NCI-H1930 (cell line): ENCODE data around the gene PRRG4.
"Not testable (repeated sequence)": the region's sequence is repeated elsewhere in the genome, so short reads cannot be mapped to it uniquely, and the experiment has no call there.

ENCODE experiments used
- DNase-seq, 2 experiments: peaks; one replicate each; lab custom pipeline; 2025; lab: John Stamatoyannopoulos, UW

The PRRG4 gene

DNA sequence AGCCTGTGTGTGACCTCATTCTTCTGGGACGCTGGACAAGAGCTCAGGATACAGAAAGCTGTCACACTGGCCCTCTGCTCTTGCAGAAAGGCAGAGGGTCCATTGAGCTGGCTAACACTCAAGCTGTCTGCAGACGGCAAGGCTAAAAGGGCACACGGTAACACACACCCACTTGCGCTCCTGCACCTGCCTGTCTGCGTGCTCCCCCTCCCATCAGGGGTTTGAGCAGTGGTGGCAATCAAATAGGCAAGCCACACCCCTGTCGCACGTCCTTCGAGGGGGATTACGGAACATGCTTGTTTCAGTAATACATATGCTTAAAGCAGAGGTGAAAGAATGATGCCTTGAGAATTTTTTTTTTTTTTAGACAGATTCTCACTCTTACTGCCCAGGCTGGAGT, 55.8 kb downstream of the PRRG4 start:
- no peak for DNase-seq

DNA sequence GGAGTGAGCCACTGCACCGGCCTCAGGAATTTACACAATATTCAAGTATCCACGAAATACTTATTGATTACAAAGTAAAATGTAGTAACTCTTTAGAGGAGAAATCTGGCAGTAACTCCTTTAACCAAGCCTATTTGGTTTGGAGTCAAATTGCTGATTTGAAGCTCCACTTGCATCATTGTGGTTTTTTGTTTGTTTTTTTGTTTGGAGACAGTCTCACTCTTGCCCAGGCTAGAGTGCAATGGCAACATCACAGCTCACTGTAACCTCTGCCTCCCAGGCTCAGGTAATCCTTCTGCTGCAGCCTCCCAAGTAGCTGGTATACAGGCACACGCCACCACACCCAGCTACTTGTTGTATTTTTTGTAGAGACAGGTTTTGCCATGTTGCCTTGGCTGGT, 56.5 kb downstream of the PRRG4 start:
- DNase-seq: no peak

DNA sequence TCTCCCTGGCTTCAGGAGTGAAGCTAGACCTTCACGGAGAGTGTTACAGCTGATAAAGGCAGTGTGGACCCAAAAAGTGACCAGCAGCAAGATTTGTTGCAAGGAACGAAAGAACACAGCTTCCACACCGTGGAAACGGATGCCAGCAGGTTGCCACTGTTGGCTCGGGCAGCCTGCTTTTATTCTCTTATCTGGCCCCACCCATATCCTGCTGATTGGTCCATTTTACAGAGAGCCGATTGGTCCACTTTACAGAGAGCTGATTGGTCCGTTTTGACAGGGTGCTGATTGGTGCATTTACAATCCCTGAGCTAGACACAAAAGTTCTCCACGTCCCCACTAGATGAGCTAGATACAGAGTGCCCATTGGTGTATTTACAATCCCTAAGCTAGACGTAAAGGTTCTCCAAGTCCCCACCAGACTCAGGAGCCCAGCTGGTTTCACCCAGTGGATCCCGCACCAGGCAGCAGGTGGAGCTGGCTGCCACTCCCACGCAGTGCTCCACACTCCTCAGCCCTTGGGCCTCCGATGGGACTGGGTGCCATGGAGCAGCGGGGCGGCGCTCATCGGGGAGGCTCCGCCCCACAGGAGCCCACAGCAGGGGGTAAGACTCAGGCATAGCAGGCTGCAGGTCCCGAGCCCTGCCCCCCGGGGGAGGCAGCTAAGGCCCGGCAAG, 58.1 kb downstream of the PRRG4 start:
- DNase-seq: not testable (repeated sequence)

DNA sequence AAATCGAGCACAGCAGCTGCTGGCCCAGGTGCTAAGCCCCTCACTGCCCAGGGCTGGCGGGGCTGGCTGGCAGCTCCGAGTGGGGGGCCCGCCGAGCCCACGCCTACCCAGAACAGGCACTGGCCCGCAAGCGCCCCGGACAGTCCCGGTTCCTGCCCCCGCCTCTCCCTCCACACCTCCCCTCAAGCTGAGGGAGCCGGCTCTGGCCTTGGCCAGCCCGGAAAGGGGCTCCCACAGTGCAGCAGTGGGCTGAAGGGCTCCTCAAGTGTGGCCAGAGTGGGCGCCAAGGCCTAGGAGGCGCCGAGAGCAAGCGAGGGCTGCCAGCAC, 58.6 kb downstream of the PRRG4 start:
- not testable (repeated sequence) for DNase-seq

DNA sequence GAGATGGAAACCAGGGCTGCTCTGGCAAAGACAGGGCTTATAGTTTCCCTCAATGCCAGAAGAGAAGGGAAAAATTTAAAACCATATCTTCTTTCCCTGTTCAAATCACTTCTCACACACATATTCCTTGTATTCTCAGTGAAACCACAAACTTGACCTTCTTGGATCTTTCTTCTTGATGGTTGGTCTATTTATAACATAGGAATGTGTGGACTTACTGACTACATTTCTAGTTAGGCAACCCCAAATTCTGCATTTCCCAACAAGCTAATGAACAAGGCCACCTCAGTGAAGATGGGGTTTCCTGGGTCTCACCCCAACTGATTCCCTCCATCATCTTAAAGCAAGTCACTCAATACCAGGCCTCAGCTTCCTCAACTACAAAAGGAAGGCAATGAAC, 59.1 kb downstream of the PRRG4 start:
- no peak for DNase-seq

DNA sequence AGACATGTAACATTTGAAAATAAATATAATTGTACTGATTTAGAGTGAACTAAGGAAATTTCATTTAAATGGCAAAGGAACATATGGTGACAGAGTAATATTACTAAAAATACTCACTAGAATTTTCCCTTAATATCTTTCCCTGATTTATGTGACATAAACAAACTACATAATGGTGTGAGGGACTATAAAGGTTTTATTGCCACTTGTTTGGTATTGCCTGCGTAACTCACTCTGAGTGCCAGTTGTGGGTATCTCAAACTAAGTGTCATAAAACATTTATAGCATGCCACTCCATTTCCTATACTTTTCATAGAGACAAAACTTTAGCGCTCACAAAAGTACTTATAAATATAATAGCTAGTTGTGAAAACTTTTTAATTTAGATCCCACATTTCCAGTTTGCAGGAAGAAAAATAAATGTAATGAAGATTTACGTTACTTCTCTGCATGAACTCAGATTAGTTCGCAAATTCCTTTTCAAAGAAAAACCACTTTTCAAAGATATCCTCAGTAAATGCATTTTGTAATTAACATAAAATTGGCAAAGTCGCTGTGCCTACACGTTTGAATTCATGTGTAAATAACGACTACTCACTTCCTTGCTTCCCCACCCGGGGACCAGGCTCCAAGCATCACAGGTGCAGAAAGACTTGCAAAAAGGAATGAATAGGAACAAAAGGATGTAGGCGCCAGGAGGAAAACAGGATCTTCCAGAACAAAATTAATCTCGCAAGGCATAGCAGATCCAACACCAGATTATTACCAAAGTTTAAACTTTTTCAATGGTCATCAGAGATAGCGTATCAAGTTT, 61.3 kb downstream of the PRRG4 start:
- peak; percentile 86 to 94 for DNase-seq

DNA sequence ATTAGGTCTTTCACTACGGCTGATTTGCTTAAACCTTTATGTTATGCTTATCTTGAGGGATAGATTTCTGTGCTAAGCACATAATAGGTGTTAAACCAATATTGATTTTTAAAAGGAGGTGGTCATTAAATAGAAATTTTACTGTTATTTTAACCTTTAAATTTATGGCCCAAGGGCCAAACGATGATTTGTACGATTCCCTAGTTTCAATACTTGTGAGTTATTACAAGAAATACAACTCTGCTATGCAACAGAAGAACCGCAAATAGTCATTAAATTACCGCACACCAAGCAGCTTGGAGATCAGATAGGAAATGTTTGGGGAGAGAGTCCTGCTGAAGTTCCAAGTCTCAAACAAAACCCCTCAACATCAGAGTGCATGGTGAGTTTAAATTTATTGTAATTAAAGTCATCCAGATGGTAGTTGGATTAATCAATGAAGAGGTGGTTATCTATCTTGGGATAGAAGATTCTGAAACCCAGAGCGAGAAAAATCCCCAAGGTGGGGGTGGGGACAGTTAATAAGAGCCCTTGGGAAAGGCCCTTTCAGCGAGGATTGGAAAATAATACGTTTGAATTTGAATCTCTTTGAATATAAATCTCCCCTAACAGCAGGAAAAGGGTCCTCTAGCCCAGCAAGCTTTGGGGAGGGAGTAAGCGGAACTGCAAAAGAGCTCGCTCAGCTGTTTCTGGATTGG, 62.1 kb downstream of the PRRG4 start:
- peak; percentile 71 to 82 for DNase-seq

DNA sequence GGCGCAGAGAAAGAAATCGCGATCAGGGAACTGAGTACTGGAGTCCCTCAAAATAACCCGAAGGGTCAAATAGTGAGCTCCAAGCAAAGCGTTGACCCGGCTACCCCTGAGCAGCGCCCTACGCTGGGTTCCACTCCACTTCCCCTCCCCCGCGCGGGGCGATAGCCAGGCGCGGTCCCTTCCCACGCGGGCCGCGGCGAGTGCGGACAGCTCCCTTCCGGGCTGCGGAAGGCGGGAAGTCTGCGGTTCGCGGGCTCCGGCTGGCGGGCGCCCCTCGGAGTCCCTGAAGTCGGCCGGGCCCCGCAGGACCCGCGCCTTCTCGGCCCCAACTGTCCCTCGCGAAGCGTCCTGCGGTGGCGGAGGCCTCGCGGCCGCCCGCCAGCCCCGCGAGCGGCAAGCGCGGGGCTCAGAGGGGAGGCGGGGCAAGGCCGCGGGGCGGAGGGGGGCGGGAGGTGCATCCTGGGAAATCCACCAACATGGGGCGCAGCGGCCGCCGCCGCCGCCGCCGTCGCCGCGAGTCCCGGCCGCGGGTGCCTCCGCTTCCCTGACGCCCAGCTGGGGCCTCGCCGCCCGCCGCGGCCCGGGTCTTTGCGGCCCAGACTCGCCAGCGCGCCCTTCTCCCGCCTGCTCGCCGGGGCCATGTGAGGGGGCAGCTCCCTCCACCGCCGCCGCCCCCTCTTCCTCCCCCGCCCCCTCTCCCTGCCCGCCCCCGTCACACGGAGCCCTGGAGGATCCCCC, 62.8 kb downstream of the PRRG4 start, which contains the start of gene QSER1:
Gene QSER1 (plus strand): TSS at position 457 of the 738 bp plus-strand sequence. CDS start 315 bp downstream, outside the sequence.
- peak; percentile 75 to 84 for DNase-seq

DNA sequence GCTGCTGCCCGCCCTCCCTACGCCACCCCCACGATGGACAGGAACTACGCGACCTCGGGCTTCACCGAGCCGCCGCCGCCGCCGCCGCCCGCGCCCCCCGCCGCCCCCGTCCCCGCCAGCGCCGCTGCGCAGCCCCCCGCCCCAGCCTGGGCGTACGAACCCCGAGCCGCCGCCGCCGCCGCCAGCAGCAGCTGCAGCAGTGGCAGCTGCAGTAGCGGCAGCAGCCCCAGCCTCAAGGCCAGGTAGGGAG, 63.3 kb downstream of the PRRG4 start:
- no peak for DNase-seq

DNA sequence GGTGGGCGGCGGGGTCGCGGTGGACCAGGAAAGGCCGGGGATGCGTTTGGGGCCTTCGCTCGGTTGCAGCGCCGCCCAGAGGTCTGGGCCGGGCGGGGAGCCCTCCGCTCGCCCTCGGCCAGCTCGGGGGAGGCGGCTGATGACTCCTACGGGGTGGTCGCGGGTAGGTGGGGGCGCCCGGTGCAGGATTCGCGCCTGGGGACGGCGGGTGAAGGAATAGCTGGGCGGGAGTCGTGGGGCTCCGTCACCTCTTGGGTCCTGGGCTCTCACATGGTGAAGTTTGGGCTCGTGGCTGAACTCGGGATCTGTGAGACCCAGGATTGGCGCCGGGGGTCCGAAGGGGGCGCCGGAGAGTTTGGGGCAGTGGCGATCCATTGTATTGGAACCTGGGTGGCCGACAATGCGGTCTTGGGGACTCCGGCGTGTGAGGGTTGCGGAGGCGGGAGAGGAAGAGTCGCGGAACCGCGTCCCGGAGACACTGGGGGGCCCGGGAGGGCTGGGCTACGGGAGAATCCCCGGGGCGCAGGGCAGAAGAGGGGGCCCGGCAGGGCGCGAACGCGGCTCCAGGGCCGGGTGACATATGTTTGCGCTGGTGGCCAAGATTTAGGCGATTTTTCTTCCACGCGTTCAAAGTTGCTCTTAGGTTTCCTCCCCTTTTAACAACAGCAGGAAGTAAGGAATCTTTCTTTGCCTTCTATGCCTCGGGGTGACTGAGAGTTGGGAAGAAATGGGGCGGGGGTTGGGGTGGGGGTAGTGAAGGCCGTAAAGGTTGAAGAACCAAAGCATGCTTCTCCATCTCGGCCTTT, 63.8 kb downstream of the PRRG4 start:
- peak; percentile 45 to 74 for DNase-seq

DNA sequence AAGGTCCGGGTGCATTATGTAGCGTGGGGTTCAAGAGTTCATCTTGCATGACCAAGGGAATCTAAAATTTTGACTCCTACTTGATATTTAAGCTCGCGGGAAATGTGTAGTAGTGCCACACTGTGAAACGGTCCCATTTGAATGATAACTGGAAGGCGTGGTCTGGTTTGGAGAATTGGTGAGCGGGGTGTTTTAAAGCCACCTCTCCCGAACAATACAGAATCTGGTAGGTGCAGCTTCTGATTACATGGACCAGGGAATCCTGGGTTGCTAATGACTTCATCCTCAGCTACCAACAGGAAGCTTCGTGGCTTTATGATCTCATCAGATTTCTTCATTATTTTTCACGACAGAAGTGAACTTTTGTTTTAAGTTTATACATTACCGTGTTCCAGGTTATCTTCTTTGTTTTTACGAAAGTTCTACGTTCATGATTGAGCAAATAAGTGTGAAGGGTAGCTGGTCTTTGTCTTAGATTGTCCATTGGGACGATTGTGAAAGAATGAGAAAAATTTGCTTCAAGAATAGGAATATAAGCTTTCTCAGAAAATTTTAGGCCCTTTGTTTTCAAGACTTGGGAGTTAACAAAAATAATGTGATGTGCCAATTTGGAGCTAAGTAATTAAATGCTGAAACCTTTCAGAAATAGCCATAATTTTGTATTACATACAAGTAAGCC, 64.6 kb downstream of the PRRG4 start:
- peak; percentile 57 to 63 for DNase-seq

DNA sequence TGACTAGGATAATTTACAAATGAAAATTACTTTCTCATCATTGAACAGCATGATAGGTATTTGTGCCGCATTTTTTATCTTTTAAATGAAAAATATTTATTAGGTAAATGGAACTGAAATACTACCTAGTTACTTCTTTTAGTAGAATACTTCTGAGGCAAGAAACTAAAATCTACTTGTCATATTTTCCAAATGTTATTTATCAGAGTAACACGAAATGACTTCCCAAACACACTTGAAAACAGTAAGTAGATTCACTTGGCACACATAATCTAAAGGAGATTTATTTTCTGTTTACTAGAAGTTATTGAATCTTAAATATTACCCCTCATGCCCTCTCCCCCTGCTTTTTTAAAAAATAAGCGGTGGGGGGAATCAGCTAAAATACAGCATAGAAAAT, 65.2 kb downstream of the PRRG4 start:
- DNase-seq: no peak

DNA sequence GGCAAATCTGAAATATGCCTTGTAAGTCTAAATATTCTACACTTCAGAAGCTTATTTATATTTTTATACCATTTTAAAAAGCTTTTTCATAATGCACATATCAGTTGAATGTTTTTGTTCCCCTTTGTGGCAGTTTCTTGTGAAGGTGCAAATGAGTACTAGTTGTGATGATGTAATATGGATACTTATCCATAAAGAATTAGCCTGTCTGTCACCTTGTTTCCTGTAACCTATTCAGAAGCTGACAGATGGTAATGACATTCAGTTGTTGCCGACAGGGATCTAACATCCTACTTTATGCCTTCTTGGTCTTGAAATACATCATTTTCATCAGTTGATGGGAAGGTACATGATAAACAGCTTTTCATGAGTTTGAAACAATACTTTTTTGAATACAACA, 65.7 kb downstream of the PRRG4 start:
- no peak for DNase-seq

DNA sequence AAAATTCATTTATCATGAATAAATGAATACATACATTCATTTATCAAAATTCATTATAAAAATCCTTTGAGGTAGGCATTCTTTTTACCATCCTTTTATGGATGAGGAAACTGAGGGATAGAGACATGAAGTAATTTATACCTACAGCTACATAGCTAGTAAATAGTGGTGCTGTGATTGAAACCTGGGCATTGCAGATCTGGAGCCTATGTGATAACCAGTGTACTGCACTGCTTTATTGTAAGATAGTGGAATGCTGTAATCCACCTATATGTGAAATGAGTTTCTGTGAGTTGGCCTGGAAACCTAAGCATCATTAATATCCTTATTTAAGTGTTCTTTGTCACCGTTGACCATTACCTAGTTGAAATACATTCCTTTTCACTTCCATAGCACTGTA, 67.4 kb downstream of the PRRG4 start:
- DNase-seq: no peak

DNA sequence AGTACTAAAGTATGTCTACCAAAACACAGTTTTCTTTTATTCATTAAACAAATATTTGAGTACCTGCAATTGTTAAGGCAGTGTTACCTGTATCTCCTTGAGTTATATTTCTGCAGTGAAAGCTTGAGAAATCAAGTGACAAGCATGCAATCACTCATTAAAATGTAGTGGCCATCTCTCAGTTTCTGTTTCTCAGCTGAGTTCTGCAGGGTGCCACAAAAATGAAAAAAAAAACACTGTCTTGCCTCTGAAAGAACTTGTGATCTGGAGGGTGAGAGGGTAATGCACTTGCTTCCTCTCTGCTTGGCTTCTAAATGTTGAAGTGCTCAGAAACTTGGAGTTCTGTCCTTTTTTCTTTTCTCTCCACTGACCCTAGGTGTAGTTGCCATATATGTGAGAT, 69.7 kb downstream of the PRRG4 start:
- no peak for DNase-seq

DNA sequence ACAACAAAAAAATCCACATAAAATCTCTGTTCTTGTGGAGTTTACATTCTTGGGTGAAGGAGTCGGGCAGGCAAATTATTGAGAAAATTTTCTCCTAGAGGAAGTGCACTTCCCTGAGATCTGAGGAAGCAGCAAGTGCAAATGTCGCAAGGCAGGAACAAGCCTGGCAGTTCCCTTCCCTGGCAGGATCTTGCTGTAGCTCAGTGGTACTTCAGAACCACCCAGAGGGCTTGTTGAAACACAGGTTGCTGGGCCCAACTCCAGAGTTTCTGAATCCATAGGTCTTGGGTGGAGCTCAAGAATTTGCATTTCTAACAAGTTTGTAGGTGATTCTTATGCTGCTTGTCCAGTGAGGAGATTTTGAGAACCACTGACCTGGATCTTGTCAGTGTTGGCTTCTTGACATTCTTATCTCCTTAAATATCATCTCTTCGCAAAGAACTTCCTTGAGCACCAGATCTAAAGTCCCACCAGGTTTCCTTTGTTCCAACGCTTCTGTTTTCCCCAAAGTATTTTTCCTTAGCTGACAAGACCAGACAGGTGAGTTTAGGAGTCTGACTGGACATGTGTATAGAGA, 72.5 kb downstream of the PRRG4 start:
- DNase-seq: no peak

DNA sequence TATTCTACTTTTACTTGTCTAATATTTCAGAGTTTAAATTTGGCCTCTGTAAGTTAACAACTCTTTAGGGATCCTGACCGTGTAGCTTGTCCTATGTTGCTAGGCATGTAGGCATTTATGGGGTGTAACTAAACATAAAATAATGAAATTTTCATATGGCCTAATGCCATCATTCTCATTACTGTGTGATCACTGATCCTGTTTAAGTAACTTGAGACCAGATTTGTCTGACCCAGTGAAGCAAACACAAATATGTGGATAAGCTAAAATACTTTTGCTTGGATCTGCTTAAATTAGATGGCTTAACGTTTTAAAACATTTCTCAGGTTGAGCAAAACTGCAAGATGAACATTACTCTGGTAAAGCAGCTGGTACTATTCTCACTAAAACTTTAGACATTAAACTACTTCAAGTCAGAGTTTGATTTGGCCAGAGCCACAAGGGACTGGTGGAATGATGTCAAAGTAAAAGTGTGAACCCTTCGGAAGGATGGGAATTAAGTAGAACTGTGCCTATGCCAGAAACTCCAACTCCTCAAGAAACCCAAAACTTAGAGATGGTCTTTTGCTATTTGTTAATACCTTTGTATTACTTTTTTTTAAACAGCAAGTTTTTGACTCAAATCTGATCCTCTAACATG, 75.4 kb downstream of the PRRG4 start:
- DNase-seq: no peak
